Measurements from ENCODE around the gene LCE6A.

- TF ChIP-seq POLR2AphosphoS5 (IDR thresholded peaks at IDR 0.05; ENCODE audit: low read depth, low read length): no peak
- no peak for TF ChIP-seq POLR2A (IDR thresholded peaks at IDR 0.05; ENCODE audit: low read depth, low read length)
- TF ChIP-seq TAF1 (IDR thresholded peaks at IDR 0.05; ENCODE audit: low read depth, low read length): no peak
Measured at GRCh38 chr1:152795686-152796085, 47.0 kb upstream of the LCE6A start.
